Breast epithelium (tissue), 4 donors: Measurements from ENCODE around the gene ATXN7L1. TPM values are rescaled to one million over a fixed set of nuclear protein-coding genes. Genes with fewer than 3 reads are reported as not detected.

Experiments used
- DNase-seq, 2 donors: peaks; one replicate each; pipeline ENCODE4 v3.0.0-alpha.2; 2019; ENCODE audit warnings: low spot score in 2 of 2
- H3K27ac ChIP-seq, 2 donors: fragments of 200-600 bp; sonication (generic) in 1 of 2; one replicate each; pipeline ENCODE4 v1.5.1; 2016 to 2019; ENCODE audit warnings: mild to moderate bottlenecking in 1 of 2
- H3K27me3 ChIP-seq, 2 donors: fragments of 200-600 bp; sonication (generic) in 1 of 2; one replicate each; pipeline versions ENCODE4 v1.5.1 to v1.6.0; 2017 to 2019; ENCODE audit warnings: control low read depth in 1 of 2, mild to moderate bottlenecking in 1 of 2
- H3K36me3 ChIP-seq: fragments of 200-600 bp; one replicate; pipeline ENCODE4 v1.5.1; 2019
- H3K4me1 ChIP-seq, 2 donors: fragments of 200-600 bp; sonication (generic); one replicate each; pipeline ENCODE4 v1.5.1; 2016 to 2019; ENCODE audit warnings: control low read depth in 1 of 2
- H3K4me3 ChIP-seq, 3 donors: fragments of 200-600 bp; sonication (generic); 1 replicate in 2 of 3; 2 replicates in 1 of 3; pipeline ENCODE4 v1.5.1; 2016 to 2019; ENCODE audit warnings: mild to moderate bottlenecking in 3 of 3, moderate library complexity in 2 of 3
- H3K9me3 ChIP-seq, 2 donors: fragments of 200-600 bp; sonication (generic) in 1 of 2; one replicate each; pipeline ENCODE4 v1.5.1; 2016 to 2019; ENCODE audit warnings: control low read depth in 1 of 2
- CTCF ChIP-seq, 3 donors: fragments of 450-650 bp; IDR thresholded peaks; one replicate each; pipeline ENCODE4 v1.5.1; 2016 to 2017; ENCODE audit warnings: antibody characterized with exemption in 3 of 3, mild to moderate bottlenecking in 3 of 3, moderate library complexity in 3 of 3
- POLR2A ChIP-seq: fragments of 450-650 bp; IDR thresholded peaks from one replicate; pipeline ENCODE4 v1.6.1; 2016; ENCODE audit warnings: antibody characterized with exemption, mild to moderate bottlenecking, moderate library complexity
- POLR2AphosphoS5 ChIP-seq, 3 donors: sonication (generic); formaldehyde crosslinking; IDR thresholded peaks; one replicate each; pipeline ENCODE4 v1.6.1; 2017; ENCODE audit warnings: antibody characterized with exemption in 3 of 3
- intact Hi-C: fragments of 100-400 bp; cut with DNase I; formaldehyde crosslinking; loops from one replicate; pipeline ENCODE4 v1.15.1; 2023; ENCODE audit warnings: low total_unique reads
- total RNA-seq, 3 donors: library from RNA; depleted of rRNA; stranded (reverse); fragments of >200 nt; gene quantifications; one replicate each; pipeline ENCODE4 v1.1.0, GENCODE V29; 2016

Gene ATXN7L1
- total RNA-seq, 3 donors from 2014 or later: 10.7 to 18.4 (median 12.5) TPM

GRCh38 chr7:105571891-105572290 is 304.5 kb downstream of the ATXN7L1 start:
- no peaks in the 10 kb centered on the region for H3K4me1 ChIP-seq
- intact Hi-C loops: no loop called here
- TF ChIP-seq POLR2A: no peak
- TF ChIP-seq CTCF (IDR thresholded peaks at IDR 0.05): no peak
- TF ChIP-seq POLR2AphosphoS5 (IDR thresholded peaks at IDR 0.05): no peak
- no peak for DNase-seq
- no peaks in the 10 kb centered on the region for H3K27me3 ChIP-seq
- no peaks in the 10 kb centered on the region for H3K9me3 ChIP-seq
- H3K36me3 ChIP-seq: no peaks in the 10 kb centered on the region
- H3K27ac ChIP-seq: no peak overlapping the region
- H3K4me3 ChIP-seq: no peak overlapping the region

- H3K4me1 ChIP-seq: no peaks in the 10 kb centered on the region
- H3K4me3 ChIP-seq: no peak overlapping the region
- H3K27ac ChIP-seq: no peak overlapping the region
- H3K9me3 ChIP-seq: no peaks in the 10 kb centered on the region
- peaks cover 5% of the 10 kb centered on the region for H3K36me3 ChIP-seq
- DNase-seq: no peak
- H3K27me3 ChIP-seq: no peaks in the 10 kb centered on the region
- no peak for TF ChIP-seq CTCF (IDR thresholded peaks at IDR 0.05)
- TF ChIP-seq POLR2AphosphoS5 (IDR thresholded peaks at IDR 0.05): no peak
- no peak for TF ChIP-seq POLR2A
- intact Hi-C loops: no loop called here
Measured at GRCh38 chr7:105567821-105568220, 308.6 kb downstream of the ATXN7L1 start.

DNA sequence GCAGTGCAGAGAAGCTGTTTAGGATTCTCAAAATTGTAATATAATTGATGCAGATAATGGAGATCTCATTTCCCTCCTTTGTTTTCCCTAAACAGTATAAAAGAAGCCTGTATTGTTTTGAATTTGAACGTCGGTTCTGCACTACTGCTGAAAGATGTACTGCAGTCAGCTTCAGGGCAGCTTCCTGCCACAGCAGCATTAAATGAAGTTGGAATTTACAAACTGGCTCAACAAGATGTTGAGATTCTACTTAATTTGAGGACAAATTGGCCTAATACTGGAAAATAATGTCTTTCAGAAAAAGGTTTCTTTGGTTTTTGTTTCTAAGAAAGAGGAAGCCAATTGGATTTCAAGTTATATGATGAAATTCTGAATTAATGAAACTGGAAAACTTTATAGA is 309.4 kb downstream of the ATXN7L1 start:
- intact Hi-C loops: no loop called here
- DNase-seq: no peak
- no peak overlapping the region for H3K27ac ChIP-seq
- H3K36me3 ChIP-seq: peaks cover 5% of the 10 kb centered on the region
- no peaks in the 10 kb centered on the region for H3K9me3 ChIP-seq
- H3K27me3 ChIP-seq: no peaks in the 10 kb centered on the region
- TF ChIP-seq POLR2AphosphoS5 (IDR thresholded peaks at IDR 0.05): no peak
- no peak for TF ChIP-seq POLR2A
- TF ChIP-seq CTCF (IDR thresholded peaks at IDR 0.05): no peak
- no peaks in the 10 kb centered on the region for H3K4me1 ChIP-seq
- no peak overlapping the region for H3K4me3 ChIP-seq

- H3K27ac ChIP-seq: no peak overlapping the region
- DNase-seq: no peak
- H3K4me3 ChIP-seq: no peak overlapping the region
- H3K27me3 ChIP-seq: no peaks in the 10 kb centered on the region
- TF ChIP-seq POLR2AphosphoS5 (IDR thresholded peaks at IDR 0.05) (no peak), CTCF (IDR thresholded peaks at IDR 0.05) (no peak), POLR2A (no peak)
- no peaks in the 10 kb centered on the region for H3K9me3 ChIP-seq
- no peaks in the 10 kb centered on the region for H3K4me1 ChIP-seq
- peaks cover 5% of the 10 kb centered on the region for H3K36me3 ChIP-seq
- intact Hi-C loops: no loop called here
Measured at GRCh38 chr7:105565190-105565589, 311.2 kb downstream of the ATXN7L1 start.

- no peak for TF ChIP-seq POLR2A
- TF ChIP-seq CTCF (IDR thresholded peaks at IDR 0.05): no peak
- TF ChIP-seq POLR2AphosphoS5 (IDR thresholded peaks at IDR 0.05): no peak
- Histone ChIP-seq H3K9me3 (no peaks in the 10 kb centered on the region), H3K4me1 (no peaks in the 10 kb centered on the region), H3K4me3 (no peak overlapping the region), H3K27ac (no peak overlapping the region), H3K36me3 (peaks cover 5% of the 10 kb centered on the region), H3K27me3 (no peaks in the 10 kb centered on the region)
- intact Hi-C loops: no loop called here
- DNase-seq: no peak
Measured at GRCh38 chr7:105559926-105560325, 316.5 kb downstream of the ATXN7L1 start.

Other genes starting within 250 kb of the ATXN7L1 start
- gene CDHR3, start 86.7 kb upstream of the ATXN7L1 start, total RNA-seq: 1 to 10 TPM; 4.6 to 8.8 (median 6.4) TPM
- gene SYPL1, start 235.7 kb upstream of the ATXN7L1 start, total RNA-seq: 100 to 1,000 TPM in 1 of 3 donors, 10 to 100 TPM in 2; 96.2 to 116 (median 98.3) TPM